Activated CD4-positive, alpha-beta T cell treated with anti-CD3 and anti-CD28 coated beads for 24 hours (primary cell): ENCODE measurements around the gene TMPRSS9.

ENCODE experiments used
- DNase-seq, 2 donors: peaks; one replicate each; pipeline ENCODE4 v3.0.0-alpha.2; 2020; ENCODE audit warnings: low read depth in 2 of 2

TMPRSS9 gene

DNA sequence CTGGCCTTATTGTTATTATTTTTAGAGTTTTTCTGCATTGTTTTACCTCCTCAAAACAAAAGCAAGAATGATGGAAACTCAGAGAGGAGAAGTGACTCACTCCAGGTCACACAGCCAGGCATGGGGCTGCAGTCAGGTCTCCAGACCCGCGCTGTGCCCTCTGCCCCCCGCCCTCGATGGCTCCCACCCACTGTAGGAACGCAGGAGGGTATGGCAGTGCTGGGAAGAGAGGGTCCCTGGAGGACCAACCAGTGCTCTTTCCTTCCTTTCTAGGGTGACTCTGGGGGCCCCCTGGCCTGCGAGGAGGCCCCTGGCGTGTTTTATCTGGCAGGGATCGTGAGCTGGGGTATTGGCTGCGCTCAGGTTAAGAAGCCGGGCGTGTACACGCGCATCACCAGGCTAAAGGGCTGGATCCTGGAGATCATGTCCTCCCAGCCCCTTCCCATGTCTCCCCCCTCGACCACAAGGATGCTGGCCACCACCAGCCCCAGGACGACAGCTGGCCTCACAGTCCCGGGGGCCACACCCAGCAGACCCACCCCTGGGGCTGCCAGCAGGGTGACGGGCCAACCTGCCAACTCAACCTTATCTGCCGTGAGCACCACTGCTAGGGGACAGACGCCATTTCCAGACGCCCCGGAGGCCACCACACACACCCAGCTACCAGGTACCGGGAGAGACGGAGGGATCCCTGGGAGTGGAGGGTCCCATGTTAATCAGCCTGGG, 61.7 kb downstream of the TMPRSS9 start:
- no peak for DNase-seq

- DNase-seq, result no peak
These were observed 63.2 kb downstream of the TMPRSS9 start for GRCh38 chr19:2423071-2423914.

DNA sequence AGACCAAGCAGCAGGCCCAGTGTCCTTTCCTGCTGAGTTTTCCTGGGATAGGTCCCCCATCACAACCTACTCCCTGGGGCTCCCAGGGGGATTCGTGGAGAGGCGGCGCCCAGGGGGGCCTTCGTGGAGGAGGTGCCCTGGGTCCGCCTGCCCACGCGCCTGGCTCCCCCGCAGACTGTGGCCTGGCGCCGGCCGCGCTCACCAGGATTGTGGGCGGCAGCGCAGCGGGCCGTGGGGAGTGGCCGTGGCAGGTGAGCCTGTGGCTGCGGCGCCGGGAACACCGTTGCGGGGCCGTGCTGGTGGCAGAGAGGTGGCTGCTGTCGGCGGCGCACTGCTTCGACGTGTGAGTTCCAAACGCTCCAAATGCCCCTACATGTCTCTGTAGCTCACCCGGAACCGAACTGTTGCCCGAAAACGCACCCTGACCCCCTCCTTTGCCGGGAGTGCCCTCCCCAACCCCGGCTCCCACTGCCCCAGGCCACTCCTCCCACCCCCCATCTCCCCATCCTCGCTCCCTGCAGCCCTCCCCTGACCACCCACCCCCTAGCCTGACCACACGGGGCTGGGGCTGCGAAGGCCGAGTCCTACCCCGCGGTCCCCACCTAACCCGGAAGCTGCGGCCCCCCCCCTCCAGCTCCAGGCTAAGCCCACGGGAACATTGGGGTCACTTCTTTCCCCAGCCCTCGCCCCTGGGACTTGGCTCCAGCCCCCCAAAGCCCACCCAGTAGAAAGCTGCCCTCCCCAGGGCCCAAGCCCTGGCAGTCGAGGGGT, 64.0 kb downstream of the TMPRSS9 start:
- DNase-seq, result no peak

DNA sequence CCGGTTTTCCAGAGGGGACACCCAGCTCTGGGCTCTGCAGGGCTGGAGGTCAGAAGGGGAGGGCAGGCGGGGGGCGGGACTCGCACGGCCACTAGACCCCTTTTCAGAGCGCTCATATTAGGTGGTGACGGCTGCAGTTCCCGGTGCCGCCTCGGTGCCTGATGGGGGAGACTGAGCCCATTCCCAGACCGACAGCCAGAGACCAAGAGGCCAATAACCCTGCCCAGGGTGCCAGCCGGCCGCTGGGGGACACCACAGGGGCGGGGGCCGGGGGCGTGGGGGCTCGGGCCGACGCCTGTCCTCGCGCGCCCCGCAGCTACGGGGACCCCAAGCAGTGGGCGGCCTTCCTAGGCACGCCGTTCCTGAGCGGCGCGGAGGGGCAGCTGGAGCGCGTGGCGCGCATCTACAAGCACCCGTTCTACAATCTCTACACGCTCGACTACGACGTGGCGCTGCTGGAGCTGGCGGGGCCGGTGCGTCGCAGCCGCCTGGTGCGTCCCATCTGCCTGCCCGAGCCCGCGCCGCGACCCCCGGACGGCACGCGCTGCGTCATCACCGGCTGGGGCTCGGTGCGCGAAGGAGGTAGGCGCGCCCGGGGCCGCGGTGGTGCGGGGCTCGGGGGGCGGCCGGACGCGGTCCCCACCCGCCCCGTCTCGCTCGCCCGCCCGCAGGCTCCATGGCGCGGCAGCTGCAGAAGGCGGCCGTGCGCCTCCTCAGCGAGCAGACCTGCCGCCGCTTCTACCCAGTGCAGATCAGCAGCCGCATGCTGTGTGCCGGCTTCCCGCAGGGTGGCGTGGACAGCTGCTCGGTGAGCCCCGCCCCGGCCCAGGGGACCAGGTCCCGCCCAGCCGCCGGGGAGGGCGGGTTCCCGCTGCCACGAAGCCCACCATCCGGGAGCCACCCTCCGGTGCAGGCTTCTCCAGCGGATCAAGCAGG, 64.9 kb downstream of the TMPRSS9 start:
- no peak for DNase-seq

DNA sequence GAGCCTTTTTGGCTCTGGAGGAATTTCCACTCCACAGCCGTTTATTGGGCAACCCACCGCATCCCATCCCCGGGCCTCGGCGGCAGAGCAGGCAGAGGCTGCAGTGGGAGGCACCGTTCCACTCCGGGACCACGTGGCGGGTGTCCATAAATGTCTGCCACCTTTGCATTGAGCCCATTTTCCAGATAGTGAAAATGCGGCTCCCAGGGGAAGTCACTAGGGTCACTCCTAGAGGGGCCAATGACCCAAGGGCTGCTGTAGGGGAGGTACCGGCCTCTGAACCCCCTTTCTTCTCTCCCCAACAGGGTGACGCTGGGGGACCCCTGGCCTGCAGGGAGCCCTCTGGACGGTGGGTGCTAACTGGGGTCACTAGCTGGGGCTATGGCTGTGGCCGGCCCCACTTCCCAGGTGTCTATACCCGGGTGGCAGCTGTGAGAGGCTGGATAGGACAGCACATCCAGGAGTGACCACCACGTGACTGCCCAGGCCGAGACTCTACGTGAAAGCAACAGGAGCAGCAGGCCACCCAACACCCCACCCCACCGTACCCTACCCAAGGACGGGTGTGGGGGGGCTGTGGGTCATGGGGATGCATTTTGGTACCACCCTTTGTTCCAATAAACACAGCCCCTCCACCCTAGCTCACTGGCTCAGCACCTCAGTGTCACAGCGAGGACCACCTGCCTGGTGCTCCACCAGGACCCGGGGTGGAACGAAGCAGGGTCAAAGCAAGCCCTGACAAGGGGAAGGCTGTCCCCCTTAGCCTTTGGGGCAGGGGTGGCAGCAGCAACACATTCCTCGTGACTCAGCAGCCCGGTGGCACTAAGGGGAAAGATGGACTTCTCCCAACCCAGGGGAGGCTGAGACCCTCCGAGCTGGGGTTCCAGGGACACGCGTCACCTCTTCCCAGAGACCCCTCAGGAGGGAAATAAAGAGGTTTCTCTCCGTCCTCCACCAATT, 65.8 kb downstream of the TMPRSS9 start:
- DNase-seq, result no peak

DNA sequence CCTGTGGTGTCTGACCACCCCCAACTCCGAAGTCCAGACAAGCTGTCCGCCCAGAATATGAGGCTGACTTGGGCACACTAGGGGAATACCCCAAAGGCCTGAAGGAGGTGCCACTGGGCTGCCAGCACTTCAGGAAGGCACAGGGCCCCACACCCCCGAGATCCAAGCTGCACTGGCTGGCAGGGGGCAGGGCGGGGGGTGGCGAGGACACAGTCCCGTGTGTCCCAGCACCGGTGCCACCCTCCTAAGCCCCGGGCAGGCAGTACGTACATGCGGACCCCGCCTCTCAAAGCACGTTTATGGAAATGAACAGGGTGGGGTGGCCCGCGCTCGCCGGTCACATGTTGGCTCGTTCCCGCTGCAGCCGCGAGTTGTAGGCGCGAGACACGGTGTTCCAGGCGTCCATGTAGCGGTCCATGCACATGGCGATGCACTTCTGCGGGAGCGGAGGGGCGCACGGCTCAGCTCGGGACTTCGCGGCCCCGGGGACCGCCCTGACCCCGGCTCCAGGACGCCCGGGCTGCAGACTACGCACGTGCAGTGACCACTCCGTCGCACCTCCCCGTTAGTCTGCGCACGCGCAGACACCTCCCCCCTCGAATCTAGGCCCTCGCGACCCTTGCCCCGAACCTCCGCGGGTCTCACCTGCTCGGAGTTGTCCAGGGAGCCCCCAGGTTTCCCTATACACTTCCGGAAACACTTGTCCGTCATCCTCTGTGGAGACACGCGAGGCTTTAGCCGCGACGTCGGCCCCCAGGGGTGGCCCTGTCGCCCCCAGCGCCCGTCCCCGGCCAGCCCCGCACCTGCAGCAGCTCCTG, 66.8 kb downstream of the TMPRSS9 start:
- DNase-seq, result peak; percentile 27 to 42

DNA sequence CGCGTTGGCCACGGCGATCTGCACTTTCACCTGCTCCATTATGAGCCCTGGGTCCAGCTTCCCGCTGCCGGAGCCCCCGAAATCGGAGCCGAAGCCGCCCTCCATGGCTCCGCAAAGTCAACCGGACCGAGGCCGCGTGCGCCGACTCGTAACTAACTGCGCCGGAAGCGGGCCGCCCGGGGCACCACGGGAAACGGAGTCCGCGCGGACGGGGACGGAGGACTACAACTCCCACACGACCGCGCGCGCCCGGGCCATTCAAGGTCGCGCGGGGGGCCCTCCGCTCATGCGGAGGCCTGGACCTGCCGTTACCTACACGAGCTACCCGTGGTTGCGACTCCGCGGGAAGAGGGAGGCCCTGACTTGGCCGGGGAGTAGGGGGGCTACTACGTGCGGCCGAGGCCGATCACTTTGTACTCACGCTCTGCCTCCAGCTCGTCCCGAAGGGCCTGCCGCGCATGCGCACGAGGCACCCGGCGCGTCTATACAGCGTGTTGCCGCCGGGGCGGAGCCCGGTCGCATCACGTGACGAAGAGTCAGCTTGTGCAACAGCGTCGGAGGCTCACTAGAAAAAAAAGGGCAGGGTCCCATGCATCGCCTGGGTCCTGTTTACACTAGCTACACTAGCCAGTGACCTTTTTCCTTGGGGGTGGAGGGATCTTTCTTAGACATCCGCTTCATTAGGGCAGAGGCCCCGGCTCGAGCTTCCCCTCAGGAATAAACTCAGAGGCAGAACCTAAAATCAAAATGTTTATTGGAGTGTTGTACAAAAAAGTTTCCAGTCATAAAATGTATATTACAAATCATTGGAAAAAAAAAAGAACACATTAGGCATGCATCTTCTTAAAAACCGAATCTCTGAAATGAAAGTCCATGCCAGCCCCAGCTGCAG, 67.6 kb downstream of the TMPRSS9 start, which contains the start of gene TIMM13:
Gene TIMM13, minus strand, starts transcription at position 158 of the 892 bp plus-strand sequence. Its CDS starts 53 bp downstream, at position 105.
- peak; percentile 91 to 94 for DNase-seq

DNA sequence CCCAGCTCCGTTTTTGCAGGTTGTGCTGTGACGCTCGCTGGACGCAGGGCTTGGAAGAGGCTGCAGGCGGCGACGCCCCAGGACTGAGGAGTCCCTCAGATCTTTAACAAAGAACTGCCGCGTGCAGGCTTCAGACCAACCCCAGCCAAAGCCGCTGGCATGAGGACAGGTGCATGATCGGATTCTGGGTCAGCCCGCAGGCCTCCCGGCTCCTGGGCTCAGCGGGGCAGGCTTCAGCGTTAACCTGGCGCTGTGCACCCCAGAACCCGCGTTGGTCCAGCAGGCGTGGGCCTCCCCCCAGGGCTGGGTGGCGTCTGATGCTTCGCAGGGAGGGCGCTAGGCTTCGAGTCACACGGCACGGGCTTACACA, 68.2 kb downstream of the TMPRSS9 start:
- DNase-seq, result no peak

GRCh38 chr19:2428756-2429711, 69.0 kb downstream of the TMPRSS9 start:
- no peak for DNase-seq

GRCh38 chr19:2429917-2430535, 70.0 kb downstream of the TMPRSS9 start:
- DNase-seq, result no peak

DNA sequence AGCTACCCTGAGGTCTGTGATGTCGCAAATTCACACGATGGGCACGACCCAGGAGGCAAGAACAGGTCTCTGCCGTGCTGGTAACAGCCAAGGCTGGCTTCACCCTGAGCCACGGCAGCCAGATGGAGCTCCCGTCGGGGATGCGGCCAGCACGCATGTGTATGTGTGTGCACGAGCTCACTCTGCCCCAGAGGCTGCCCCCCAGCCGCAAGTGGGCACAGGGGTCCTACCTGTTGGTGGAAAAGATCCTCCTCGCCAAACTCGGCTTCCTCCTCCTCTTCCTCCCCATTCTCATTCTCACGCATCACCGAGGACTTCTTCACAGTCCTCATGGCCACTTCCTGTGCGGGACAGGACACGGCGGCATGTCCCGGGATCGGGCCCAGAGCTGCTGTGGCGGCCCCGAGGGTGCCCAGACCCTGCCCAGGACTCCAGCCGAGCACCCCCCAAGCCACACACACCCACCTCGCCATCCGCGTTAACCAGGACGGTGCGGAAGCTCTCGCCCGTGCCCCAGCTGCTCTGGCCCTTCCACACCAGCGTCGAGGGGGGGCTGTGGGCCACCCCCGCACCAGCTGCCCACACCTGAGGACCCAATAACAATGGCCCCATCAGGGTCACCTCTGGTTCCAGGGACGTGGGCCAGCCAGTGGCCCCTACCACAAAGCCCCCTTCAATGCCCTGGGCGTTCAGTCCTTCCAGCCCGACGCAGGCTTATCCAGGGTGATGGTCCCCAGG, 71.4 kb downstream of the TMPRSS9 start:
- no peak for DNase-seq

DNA sequence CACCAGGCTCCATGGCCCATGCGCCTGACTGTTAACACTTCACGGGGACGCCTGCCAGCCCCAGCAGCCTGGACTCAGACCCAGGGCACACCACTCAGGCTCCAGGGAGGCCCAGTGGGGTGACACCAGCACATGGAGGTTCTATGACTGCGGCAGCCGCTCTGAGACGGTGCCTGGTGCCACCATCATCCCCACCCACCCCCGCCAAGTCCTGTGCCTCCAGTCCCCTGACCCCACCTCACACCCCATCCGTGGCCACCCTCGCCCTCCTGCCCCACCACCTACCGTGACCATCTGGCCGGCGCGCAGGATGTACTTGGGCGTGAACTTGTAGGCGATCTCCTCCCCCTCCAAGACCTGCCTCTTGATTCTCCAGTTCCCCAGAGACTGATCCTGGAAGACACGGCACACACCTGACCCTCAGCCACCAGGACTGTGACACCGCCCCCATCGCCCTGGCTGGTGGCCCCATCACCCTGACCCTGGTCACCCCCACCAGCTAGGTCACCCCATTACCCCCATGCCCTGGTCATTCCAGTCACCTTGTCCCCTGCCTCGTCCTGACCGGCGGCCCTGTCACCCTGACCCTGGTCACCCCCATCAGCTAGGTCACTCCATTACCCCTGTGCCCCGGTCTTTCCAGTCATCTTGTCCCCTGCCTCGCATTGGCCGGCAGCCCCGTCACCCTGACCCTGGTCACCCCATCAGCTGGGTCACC, 72.2 kb downstream of the TMPRSS9 start:
- no peak for DNase-seq

DNA sequence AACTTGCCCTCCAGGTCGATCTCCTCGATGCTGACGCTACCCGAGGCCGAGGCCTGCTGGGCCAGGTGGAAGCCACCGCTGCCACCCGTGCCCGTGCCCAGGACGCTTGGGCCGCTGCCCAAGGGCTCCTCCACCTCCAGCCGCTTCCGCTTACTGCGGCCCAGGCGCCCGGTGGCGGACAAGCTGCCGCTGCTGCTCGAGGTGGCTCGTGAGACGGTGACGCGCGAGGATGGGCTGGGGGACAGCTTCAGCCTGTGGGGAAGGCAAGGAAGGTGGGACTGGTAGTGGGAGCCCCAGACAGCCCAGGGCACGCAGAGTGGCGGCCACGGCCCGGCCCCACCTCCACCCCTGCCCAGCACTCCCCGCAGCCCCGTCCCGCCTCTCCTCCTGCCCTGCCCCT, 73.8 kb downstream of the TMPRSS9 start:
- DNase-seq, result no peak

GRCh38 chr19:2434267-2434666, 74.2 kb downstream of the TMPRSS9 start:
- no peak for DNase-seq

DNA sequence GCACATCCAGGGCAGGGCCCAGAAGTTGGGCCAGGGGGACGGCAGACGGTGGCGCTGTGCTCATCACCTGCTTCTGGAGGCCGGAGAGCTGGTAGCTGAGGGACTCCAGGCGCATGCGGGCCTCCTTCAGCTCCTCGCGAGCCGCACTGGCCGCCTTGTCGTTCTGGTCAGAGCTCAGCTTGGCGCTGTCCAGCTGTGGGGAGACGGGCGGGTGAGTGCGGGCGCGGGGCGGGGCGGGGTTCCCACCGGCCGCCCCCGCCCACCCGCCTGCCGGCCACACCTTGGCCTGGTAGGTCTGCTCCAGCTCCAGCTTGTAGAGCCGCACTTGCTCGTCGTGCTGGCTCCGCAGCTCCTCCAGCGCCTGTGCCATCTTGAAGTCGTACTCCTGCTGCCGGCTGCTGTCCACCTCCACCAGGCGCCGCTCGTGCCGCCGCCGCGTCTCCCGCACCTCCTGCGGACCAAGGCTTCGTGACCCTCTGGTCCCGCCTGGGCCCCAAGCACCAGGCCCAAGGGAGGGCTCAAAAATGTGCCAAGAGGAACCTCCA, 74.7 kb downstream of the TMPRSS9 start:
- no peak for DNase-seq
